SU-DHL-6 (cell line): ENCODE results near the gene MITF.

ENCODE experiments used
- CTCF ChIP-seq: fragments of 200-600 bp; sonication (generic); IDR thresholded peaks from one replicate; pipeline ENCODE4 v1.5.1; 2017; ENCODE audit warnings: antibody characterized with exemption, mild to moderate bottlenecking, low read length, moderate library complexity; ENCODE audit not compliant: insufficient read depth, poor library complexity, severe bottlenecking
- EZH2phosphoT487 ChIP-seq: fragments of 200-600 bp; sonication (generic), shearing (Covaris generic); conservative IDR thresholded peaks from 2 replicates; pipeline ENCODE4 v1.6.1; 2018; ENCODE audit warnings: mild to moderate bottlenecking, antibody characterized with exemption, low read length, moderate library complexity, mixed read lengths

GRCh38 chr3:69806735-69807438, 67.6 kb downstream of the MITF start:
- TF ChIP-seq CTCF (no peak), EZH2phosphoT487 (no peak)
